HEK293T (cell line): ENCODE data around the gene FUBP1.

Experiments
- BHLHE40 ChIP-seq: fragments of 450-650 bp; IDR thresholded peaks from 2 replicates; pipeline ENCODE4 v1.6.1; 2016; ENCODE audit warnings: mild to moderate bottlenecking, moderate library complexity, borderline replicate concordance
- FOXK2 ChIP-seq: fragments of 450-650 bp; IDR thresholded peaks from 2 replicates; pipeline ENCODE4 v1.6.1; 2016; ENCODE audit warnings: mild to moderate bottlenecking
- LEF1 ChIP-seq: fragments of 450-650 bp; IDR thresholded peaks from 2 replicates; pipeline ENCODE4 v1.6.1; 2017; ENCODE audit warnings: mild to moderate bottlenecking, borderline replicate concordance
- SUZ12 ChIP-seq: fragments of 450-650 bp; IDR thresholded peaks from 2 replicates; pipeline ENCODE4 v1.6.1; 2016; ENCODE audit warnings: mild to moderate bottlenecking
- TARDBP ChIP-seq: fragments of 450-650 bp; IDR thresholded peaks from 2 replicates; pipeline ENCODE4 v1.6.1; 2016
- ZNF384 ChIP-seq: fragments of 450-650 bp; IDR thresholded peaks from 2 replicates; pipeline ENCODE4 v1.6.1; 2016

- no peak for TF ChIP-seq BHLHE40
- TF ChIP-seq ZNF384, result no peak
- no peak for TF ChIP-seq SUZ12
- TF ChIP-seq TARDBP, result no peak
- TF ChIP-seq LEF1, result no peak
- no peak for TF ChIP-seq FOXK2
These were observed 72.2 kb downstream of the FUBP1 start for GRCh38 chr1:77906624-77907023.
